ENCODE measurements around the gene ZBTB16.

GRCh38 chr11:114132417-114132816 is 72.9 kb downstream of the ZBTB16 start:
- TF ChIP-seq POLR2A (IDR thresholded peaks at IDR 0.05; ENCODE audit: low read depth, low read length) (no peak), MXI1 (IDR thresholded peaks at IDR 0.05; ENCODE audit: borderline replicate concordance, low read depth, low read length) (no peak), CTCF (conservative IDR thresholded peaks at IDR 0.05; ENCODE audit: low read depth, low read length) (no peak), CHD1 (IDR thresholded peaks at IDR 0.05; ENCODE audit: low read depth, low read length) (no peak), SMC3 (IDR thresholded peaks at IDR 0.05; ENCODE audit: low read depth, low read length) (no peak), RFX5 (IDR thresholded peaks at IDR 0.05; ENCODE audit: low read depth, low read length) (no peak), MAFK (IDR thresholded peaks at IDR 0.05; ENCODE audit: low read depth, low read length) (no peak), RAD21 (IDR thresholded peaks at IDR 0.05; ENCODE audit: low read length) (no peak)

Measured in IMR-90 (cell line).